Measurements from ENCODE around the gene NR3C1. TPM values are rescaled to one million over a fixed set of nuclear protein-coding genes. Genes with fewer than 3 reads are reported as not detected.

Gene NR3C1
- total and polyA plus RNA-seq, 2 of the 4 experiments (the other 2 are of a cell fraction), result 13.7 to 77.4 TPM

Small RNAs within 50 kb of the gene (microRNA-seq; reads per million reads assigned to microRNA genes)
- gene AC091925.2 (ENCODE audit: insufficient read depth, insufficient read length), result not detected

Small RNAs within 50 kb of the gene (small RNA-seq; reads per million reads assigned to genes)
- gene AC091925.2, result 0 to 0.18 (median 0) reads per million in 5 experiments
